Measurements from ENCODE around the gene ARID1B.

ARID1B gene

GRCh38 chr6:156822747-156823206, 45.6 kb downstream of the ARID1B start:
- no peak for DNase-seq (ENCODE audit: low read depth in 4 of 4, low spot score in 1 of 4)

DNA sequence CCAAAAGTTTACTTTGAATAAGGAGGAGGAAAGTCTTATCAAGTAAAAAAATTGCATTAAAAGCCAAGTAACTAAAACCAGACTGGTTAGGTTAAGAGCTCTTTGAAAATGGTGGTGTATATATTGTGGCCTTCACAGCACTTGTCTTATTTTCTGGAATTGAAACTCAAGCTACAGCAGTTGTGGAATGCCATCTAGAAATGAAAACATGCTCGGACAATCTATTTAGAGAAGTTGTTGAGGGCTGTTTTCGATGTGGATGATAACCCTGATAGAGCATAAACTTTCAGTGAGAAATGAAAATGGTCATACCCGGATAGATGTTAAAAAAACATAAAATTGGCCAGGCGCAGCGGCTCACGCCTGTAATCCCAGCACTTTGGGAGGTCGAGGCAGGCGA, 47.0 kb downstream of the ARID1B start:
- no peak for DNase-seq (ENCODE audit: low read depth in 4 of 4, low spot score in 1 of 4)

- DNase-seq (ENCODE audit: low read depth in 4 of 4, low spot score in 1 of 4) = no peak
These were observed 48.3 kb downstream of the ARID1B start for GRCh38 chr6:156825475-156825874.

DNA sequence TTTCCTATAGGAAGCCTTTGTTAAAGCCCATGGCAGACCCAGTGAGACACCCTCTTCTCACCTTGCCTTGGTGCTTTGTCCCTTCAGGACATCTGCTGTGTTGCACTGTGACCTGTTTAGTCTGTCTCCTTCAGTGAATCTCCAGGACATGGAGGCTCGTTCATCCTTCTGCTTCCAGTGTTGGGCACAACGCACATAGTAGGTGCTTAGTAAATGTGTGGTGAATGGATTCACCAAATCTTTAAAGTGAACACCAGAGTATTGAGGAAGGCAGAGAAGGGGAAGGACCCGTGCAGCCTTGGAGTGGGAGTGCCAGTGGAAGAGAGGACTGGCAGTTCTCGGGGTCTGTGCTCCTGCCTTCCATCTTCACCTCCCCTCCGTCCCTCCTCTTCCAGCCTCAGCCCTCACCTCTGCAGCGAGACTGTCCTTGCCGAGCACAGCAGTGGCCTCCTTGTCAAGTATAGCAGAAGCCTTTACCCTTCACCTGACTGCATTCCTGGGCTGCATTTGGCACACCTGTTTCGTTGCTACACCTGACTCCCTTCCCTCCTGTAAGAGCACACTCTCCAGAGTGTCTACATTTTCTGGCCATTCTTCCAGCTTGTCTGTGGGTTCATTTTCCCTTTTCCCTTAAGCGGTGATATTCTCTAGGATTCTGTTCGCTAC, 49.2 kb downstream of the ARID1B start:
- no peak for DNase-seq (ENCODE audit: low read depth in 4 of 4, low spot score in 1 of 4)

DNA sequence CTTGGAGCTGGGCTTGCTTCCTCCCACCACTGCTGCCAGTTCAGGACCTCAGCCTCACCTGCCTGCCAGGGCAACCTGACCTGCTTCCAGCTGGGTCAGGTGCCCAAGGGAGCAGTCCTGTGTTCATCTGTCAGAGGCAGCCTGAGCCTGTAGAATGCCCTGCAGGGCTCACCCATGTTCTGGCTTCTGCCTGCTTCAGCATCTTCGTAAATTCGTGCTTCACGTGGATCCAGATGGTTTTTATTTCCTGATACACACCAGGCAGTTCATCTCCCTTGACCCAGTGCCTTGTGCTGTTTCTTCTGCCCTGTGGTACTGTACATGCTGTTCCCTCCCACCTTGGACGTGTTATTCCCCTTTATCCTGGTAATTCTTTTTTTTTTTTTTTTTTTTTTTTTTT, 50.2 kb downstream of the ARID1B start:
- DNase-seq (ENCODE audit: low read depth in 4 of 4, low spot score in 1 of 4) = no peak

DNA sequence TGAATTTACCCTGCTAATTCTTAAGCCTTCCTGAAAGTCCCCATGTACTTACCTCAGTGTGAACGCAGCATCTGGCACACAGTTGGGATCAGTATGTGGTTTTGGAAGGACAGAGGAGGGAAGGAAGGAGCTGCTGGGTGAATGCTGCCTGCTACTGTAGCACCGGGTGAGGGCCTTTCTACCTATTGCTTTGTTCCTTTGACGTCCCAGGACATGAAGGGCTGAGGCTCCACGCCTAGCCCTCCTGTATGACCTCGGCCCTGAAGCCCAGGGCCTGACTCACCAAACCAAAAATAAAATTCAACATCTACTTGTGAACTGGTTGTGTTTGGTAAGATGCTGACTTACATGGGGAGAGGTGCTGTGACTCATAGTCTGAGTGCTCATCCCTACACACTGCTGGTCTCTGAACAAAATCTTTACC, 51.1 kb downstream of the ARID1B start:
- DNase-seq (ENCODE audit: low read depth in 4 of 4, low spot score in 1 of 4) = no peak

GRCh38 chr6:156830126-156830525, 52.9 kb downstream of the ARID1B start:
- DNase-seq (ENCODE audit: low read depth in 4 of 4, low spot score in 1 of 4) = no peak

DNA sequence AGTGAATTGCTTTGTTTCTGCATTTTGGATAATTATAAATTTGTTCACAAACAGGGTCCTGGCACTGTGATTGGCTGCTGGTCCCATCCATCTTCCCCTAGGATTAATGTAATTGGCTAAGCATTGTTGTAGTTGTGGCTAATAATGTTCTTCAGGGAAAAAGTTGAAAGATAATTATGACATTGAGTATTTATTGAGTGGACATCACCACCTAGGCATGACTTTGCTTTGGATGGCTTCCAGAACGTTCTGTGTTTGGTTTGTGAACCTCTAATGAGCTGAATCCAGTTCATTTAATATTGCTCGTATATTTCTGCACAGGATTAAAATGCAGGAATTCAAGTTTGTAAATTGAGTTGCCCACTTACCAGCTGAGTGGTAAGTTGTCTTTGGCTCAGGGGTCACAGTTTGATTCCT, 55.1 kb downstream of the ARID1B start:
- no peak for DNase-seq (ENCODE audit: low read depth in 4 of 4, low spot score in 1 of 4)

DNA sequence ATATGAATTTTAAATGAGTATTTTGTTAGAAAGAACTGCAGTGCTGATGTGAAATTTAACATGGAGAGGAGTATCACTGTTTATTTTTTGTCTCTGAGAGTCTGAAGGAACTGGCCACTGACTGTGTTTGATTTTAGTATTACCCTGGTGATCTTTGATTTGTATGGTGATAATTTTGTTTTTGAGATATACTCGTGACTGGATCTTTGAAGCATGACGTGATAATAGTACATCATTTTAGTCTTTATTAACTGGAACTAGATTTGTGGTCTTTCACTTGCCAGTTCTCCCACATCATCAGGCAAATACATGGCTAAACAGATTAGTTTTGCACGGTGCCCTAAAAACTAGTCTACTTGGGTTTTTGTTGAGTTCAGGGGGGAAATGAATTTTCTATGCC, 55.5 kb downstream of the ARID1B start:
- DNase-seq (ENCODE audit: low read depth in 4 of 4, low spot score in 1 of 4) = no peak

GRCh38 chr6:156833755-156834154, 56.6 kb downstream of the ARID1B start:
- no peak for DNase-seq (ENCODE audit: low read depth in 4 of 4, low spot score in 1 of 4)

DNA sequence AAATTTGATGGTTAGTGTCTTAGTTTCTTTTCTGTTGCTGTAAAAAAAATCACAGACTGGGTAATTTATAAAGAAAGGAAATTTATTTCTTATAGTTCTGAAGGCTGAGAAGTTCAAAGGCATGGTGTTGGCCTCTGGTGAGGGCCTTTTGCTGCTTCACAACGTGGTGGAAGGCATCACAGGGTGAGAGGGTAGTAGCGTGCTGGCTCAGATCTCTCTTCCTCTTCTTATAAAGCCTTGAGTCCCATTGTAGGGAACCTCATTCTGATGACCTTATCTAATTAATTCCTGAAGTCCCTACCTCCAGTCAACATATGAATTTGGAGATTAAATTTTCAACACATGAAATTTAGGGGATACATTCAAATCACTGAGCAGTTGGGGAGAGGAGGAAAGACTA, 62.0 kb downstream of the ARID1B start:
- no peak for DNase-seq (ENCODE audit: low read depth in 4 of 4, low spot score in 1 of 4)

DNA sequence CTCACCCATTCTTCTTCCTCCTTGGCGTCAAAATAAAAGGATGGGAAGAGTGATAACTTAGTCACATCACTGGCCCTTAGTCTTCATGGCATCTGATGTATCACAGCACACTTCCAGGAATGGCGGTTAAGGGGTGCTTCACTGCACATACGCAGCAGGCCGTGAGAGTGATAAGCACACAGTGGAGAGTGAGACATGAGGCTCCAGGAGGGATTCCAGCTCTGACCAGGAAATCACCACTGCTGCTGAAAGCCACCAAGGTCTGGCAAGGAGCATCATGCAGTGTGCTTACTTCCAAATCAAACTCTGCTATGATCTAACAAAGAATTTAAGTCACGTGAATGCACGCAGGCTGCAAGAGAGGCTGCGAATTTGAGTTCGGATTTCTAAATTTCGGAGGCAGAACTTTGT, 62.4 kb downstream of the ARID1B start:
- DNase-seq (ENCODE audit: low read depth in 4 of 4, low spot score in 1 of 4) = no peak

DNA sequence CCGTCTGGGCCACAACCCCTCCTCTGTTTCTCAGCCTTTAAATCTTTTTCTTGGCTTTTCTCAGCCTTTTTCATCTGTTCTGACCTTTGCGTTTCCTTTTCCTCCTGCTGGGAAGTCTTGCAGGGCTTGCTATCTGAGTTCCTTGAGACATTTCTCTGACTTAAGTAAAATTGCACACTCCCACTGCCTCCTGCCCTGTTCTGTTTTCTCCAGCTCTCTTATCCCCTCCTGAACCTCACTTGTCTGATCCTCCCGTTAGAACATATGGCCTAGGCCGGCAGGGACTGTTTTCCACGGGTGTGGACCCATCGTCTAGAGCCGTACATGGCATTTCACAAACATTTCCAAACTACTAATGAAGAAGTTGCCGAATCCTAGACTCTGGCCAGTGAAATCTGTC, 63.0 kb downstream of the ARID1B start:
- no peak for DNase-seq (ENCODE audit: low read depth in 4 of 4, low spot score in 1 of 4)

DNA sequence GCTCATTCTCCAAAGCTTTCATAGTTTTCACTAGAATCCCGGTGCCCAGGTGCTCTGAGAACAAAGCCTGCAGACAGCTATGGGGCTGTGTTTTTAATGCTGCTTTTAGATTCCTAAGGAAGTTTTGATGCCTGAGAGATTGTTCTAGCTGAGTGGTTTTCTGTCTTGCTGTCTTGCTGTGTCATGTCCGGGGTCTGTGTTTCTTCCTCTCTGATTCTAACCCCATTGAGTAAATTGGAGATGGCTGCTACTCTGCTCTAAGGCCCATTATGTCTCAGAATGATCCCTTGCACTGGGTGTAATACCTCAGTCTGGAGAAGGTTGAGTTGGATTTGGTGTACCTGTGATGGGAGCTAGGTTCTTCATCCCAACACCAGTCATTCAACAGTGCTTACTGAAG, 63.4 kb downstream of the ARID1B start:
- DNase-seq (ENCODE audit: low read depth in 4 of 4, low spot score in 1 of 4) = no peak

- DNase-seq (ENCODE audit: low read depth in 4 of 4, low spot score in 1 of 4) = no peak
These were observed 64.3 kb downstream of the ARID1B start for GRCh38 chr6:156841508-156841907.

- DNase-seq (ENCODE audit: low read depth in 4 of 4, low spot score in 1 of 4) = no peak
These were observed 65.5 kb downstream of the ARID1B start for GRCh38 chr6:156842598-156843250.

DNA sequence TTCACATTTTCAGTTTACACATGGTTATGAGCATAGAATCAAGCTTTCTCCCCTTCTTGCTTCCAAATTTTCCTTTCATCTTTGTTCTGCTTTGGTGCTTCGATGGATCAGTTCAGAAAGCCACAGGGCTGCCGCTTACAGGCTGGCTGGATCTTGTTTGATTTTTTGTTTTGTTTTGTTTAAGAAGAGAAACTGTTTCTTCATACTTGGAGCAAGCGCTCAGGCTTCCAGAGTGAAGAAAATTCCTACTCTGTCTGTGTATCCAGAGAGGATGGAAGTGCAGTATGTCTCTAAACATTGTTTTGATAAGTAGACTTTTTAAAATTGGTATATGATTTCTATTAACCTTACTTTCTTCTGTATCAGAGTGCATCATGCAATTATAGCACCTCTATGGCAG, 66.9 kb downstream of the ARID1B start:
- no peak for DNase-seq (ENCODE audit: low read depth in 4 of 4, low spot score in 1 of 4)

- DNase-seq (ENCODE audit: low read depth in 4 of 4, low spot score in 1 of 4) = no peak
These were observed 68.4 kb downstream of the ARID1B start for GRCh38 chr6:156845454-156846155.

- no peak for DNase-seq (ENCODE audit: low read depth in 4 of 4, low spot score in 1 of 4)
These were observed 69.8 kb downstream of the ARID1B start for GRCh38 chr6:156846845-156847599.

- DNase-seq (ENCODE audit: low read depth in 4 of 4, low spot score in 1 of 4) = no peak
These were observed 70.9 kb downstream of the ARID1B start for GRCh38 chr6:156848123-156848522.

DNA sequence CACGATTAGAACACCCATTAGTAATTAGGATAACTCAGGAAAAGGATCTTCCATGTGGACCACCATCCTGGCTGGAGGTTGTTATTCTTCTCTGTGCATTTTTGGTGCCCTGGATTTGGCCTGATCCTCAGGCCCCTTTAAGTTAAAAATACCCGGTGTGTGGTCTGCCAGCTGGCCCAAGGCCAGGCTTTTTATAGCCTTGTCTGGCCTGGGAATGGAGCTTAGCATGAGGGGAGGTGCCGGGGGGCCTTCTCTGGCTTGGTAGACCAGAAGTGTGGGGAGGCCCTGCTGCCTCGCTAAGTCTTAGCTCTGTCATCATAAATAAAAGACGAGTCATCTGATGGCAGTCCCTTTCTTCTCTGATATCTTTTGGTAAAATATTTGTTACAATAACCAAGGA, 71.4 kb downstream of the ARID1B start:
- no peak for DNase-seq (ENCODE audit: low read depth in 4 of 4, low spot score in 1 of 4)

DNA sequence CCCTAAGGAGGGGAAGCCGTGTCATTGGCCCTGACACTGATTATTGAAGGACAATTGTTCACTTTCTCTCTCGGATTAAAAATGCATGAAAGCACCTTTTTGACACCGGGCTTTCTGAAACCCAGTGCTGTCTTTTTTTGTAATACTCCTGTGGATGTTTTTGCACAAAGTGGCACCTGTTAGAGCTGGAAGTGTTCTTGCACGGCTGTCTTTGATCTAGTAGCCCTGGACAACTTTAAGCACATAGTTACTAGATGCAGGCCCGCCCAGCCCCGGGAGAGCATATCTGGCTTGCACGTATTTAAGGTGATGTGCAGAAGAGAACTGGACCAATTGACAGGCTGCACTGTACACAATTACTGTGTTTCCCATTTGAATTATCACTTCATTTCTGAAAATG, 72.6 kb downstream of the ARID1B start:
- DNase-seq (ENCODE audit: low read depth in 4 of 4, low spot score in 1 of 4) = no peak
